Breast epithelium (tissue), 4 donors: Measurements from ENCODE around the gene RFXANK. TPM values are rescaled to one million over a fixed set of nuclear protein-coding genes. Genes with fewer than 3 reads are reported as not detected.
"Not testable (repeated sequence)": the region's sequence is repeated elsewhere in the genome, so short reads cannot be mapped to it uniquely, and the experiment has no call there.

Experiments used
- DNase-seq, 2 donors: peaks; one replicate each; pipeline ENCODE4 v3.0.0-alpha.2; 2019; ENCODE audit warnings: low spot score in 2 of 2
- H3K27ac ChIP-seq, 2 donors: fragments of 200-600 bp; sonication (generic) in 1 of 2; one replicate each; pipeline ENCODE4 v1.5.1; 2016 to 2019; ENCODE audit warnings: mild to moderate bottlenecking in 1 of 2
- H3K27me3 ChIP-seq, 2 donors: fragments of 200-600 bp; sonication (generic) in 1 of 2; one replicate each; pipeline versions ENCODE4 v1.5.1 to v1.6.0; 2017 to 2019; ENCODE audit warnings: control low read depth in 1 of 2, mild to moderate bottlenecking in 1 of 2
- H3K36me3 ChIP-seq: fragments of 200-600 bp; one replicate; pipeline ENCODE4 v1.5.1; 2019
- H3K4me1 ChIP-seq, 2 donors: fragments of 200-600 bp; sonication (generic); one replicate each; pipeline ENCODE4 v1.5.1; 2016 to 2019; ENCODE audit warnings: control low read depth in 1 of 2
- H3K4me3 ChIP-seq, 3 donors: fragments of 200-600 bp; sonication (generic); 1 replicate in 2 of 3; 2 replicates in 1 of 3; pipeline ENCODE4 v1.5.1; 2016 to 2019; ENCODE audit warnings: mild to moderate bottlenecking in 3 of 3, moderate library complexity in 2 of 3
- H3K9me3 ChIP-seq, 2 donors: fragments of 200-600 bp; sonication (generic) in 1 of 2; one replicate each; pipeline ENCODE4 v1.5.1; 2016 to 2019; ENCODE audit warnings: control low read depth in 1 of 2
- CTCF ChIP-seq, 3 donors: fragments of 450-650 bp; IDR thresholded peaks; one replicate each; pipeline ENCODE4 v1.5.1; 2016 to 2017; ENCODE audit warnings: antibody characterized with exemption in 3 of 3, mild to moderate bottlenecking in 3 of 3, moderate library complexity in 3 of 3
- POLR2A ChIP-seq: fragments of 450-650 bp; IDR thresholded peaks from one replicate; pipeline ENCODE4 v1.6.1; 2016; ENCODE audit warnings: antibody characterized with exemption, mild to moderate bottlenecking, moderate library complexity
- POLR2AphosphoS5 ChIP-seq, 3 donors: sonication (generic); formaldehyde crosslinking; IDR thresholded peaks; one replicate each; pipeline ENCODE4 v1.6.1; 2017; ENCODE audit warnings: antibody characterized with exemption in 3 of 3
- intact Hi-C: fragments of 100-400 bp; cut with DNase I; formaldehyde crosslinking; loops from one replicate; pipeline ENCODE4 v1.15.1; 2023; ENCODE audit warnings: low total_unique reads
- total RNA-seq, 3 donors: library from RNA; depleted of rRNA; stranded (reverse); fragments of >200 nt; gene quantifications; one replicate each; pipeline ENCODE4 v1.1.0, GENCODE V29; 2016

Gene RFXANK
- total RNA-seq, 3 donors from 2014 or later: 43.9 to 51.1 (median 47.7) TPM

DNA sequence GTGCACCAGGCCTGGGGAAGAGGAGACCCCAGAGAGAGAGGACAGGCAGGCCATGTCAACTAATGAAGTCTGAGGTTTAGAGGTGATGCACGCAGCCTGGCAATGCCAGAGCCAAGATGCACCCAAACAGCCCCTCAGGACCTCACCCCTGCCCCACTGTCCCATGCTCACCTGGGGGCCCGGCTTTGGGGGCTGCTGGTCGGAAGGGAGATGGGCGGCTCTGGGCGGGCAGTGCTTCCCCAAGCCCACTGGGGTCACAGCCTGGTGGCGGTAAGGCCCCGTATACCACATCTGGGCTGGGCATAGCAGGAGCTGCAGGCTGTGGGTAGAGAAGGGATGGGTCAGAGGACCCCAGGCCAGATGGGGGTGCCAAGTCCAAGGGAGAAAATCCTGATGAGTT lies 45.2 kb upstream of the RFXANK start:
- TF ChIP-seq CTCF (IDR thresholded peaks at IDR 0.05) (no peak), POLR2A (no peak), POLR2AphosphoS5 (IDR thresholded peaks at IDR 0.05) (no peak)
- no peaks in the 10 kb centered on the region for H3K27me3 ChIP-seq
- H3K4me1 ChIP-seq: no peaks in the 10 kb centered on the region
- H3K4me3 ChIP-seq: no peak overlapping the region
- intact Hi-C loops: no loop called here
- DNase-seq: no peak
- no peaks in the 10 kb centered on the region for H3K36me3 ChIP-seq
- no peak overlapping the region for H3K27ac ChIP-seq
- H3K9me3 ChIP-seq: no peaks in the 10 kb centered on the region

GRCh38 chr19:19147344-19147743 lies 44.7 kb upstream of the RFXANK start:
- Histone ChIP-seq H3K27me3 (no peaks in the 10 kb centered on the region), H3K27ac (no peak overlapping the region), H3K9me3 (no peaks in the 10 kb centered on the region), H3K4me1 (no peaks in the 10 kb centered on the region), H3K36me3 (no peaks in the 10 kb centered on the region), H3K4me3 (no peak overlapping the region)
- TF ChIP-seq POLR2A: no peak
- no peak for TF ChIP-seq CTCF (IDR thresholded peaks at IDR 0.05)
- TF ChIP-seq POLR2AphosphoS5 (IDR thresholded peaks at IDR 0.05): no peak
- intact Hi-C loops: no loop called here
- DNase-seq: no peak

- DNase-seq, H3K36me3 ChIP-seq, H3K4me1 ChIP-seq, H3K4me3 ChIP-seq, H3K27me3 ChIP-seq, intact Hi-C loops, H3K9me3 ChIP-seq, H3K27ac ChIP-seq: not testable (repeated sequence)
Measured at GRCh38 chr19:19148504-19148903, 43.6 kb upstream of the RFXANK start.

- no peak for TF ChIP-seq POLR2A
- TF ChIP-seq CTCF (IDR thresholded peaks at IDR 0.05): no peak
- TF ChIP-seq POLR2AphosphoS5 (IDR thresholded peaks at IDR 0.05): no peak
- H3K27ac ChIP-seq: no peak overlapping the region
- H3K36me3 ChIP-seq: no peaks in the 10 kb centered on the region
- intact Hi-C loops: no loop called here
- no peak for DNase-seq
- H3K4me3 ChIP-seq: no peak overlapping the region
- no peaks in the 10 kb centered on the region for H3K9me3 ChIP-seq
- H3K4me1 ChIP-seq: no peaks in the 10 kb centered on the region
- H3K27me3 ChIP-seq: no peaks in the 10 kb centered on the region
Measured at GRCh38 chr19:19149435-19149834, 42.6 kb upstream of the RFXANK start.

GRCh38 chr19:19151418-19151817 lies 40.6 kb upstream of the RFXANK start:
- H3K36me3 ChIP-seq: no peaks in the 10 kb centered on the region
- H3K27ac ChIP-seq: no peak overlapping the region
- intact Hi-C loops: no loop called here
- DNase-seq: no peak
- H3K4me1 ChIP-seq: no peaks in the 10 kb centered on the region
- no peaks in the 10 kb centered on the region for H3K27me3 ChIP-seq
- no peak overlapping the region for H3K4me3 ChIP-seq
- TF ChIP-seq POLR2A (no peak), POLR2AphosphoS5 (IDR thresholded peaks at IDR 0.05) (no peak), CTCF (IDR thresholded peaks at IDR 0.05) (no peak)
- H3K9me3 ChIP-seq: no peaks in the 10 kb centered on the region
